Fibroblast of mammary gland (primary cell): Measurements from ENCODE around the gene BCL6B.
"Not testable (repeated sequence)": the region's sequence is repeated elsewhere in the genome, so short reads cannot be mapped to it uniquely, and the experiment has no call there.

ENCODE experiments used
- DNase-seq: peaks from one replicate; pipeline ENCODE4 v3.0.0-alpha.2; 2010; ENCODE audit warnings: low read depth
- H3K4me3 ChIP-seq: 2 replicates; pipeline ENCODE4 v1.5.1; 2011; ENCODE audit warnings: low read depth, mild to moderate bottlenecking, low read length, moderate library complexity; ENCODE audit not compliant: control insufficient read depth
- TF ChIP-seq, protein P1 (sequence below): conservative IDR thresholded peaks from 2 replicates; pipeline ENCODE4 v1.5.1; 2011; ENCODE audit warnings: low read depth, low read length, inconsistent platforms; ENCODE audit not compliant: control insufficient read depth, insufficient read depth

Gene BCL6B

GRCh38 chr17:7047566-7047965 lies 24.7 kb downstream of the BCL6B start:
- TF ChIP-seq, protein P1, sequence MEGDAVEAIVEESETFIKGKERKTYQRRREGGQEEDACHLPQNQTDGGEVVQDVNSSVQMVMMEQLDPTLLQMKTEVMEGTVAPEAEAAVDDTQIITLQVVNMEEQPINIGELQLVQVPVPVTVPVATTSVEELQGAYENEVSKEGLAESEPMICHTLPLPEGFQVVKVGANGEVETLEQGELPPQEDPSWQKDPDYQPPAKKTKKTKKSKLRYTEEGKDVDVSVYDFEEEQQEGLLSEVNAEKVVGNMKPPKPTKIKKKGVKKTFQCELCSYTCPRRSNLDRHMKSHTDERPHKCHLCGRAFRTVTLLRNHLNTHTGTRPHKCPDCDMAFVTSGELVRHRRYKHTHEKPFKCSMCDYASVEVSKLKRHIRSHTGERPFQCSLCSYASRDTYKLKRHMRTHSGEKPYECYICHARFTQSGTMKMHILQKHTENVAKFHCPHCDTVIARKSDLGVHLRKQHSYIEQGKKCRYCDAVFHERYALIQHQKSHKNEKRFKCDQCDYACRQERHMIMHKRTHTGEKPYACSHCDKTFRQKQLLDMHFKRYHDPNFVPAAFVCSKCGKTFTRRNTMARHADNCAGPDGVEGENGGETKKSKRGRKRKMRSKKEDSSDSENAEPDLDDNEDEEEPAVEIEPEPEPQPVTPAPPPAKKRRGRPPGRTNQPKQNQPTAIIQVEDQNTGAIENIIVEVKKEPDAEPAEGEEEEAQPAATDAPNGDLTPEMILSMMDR: no peak
- no peak for DNase-seq
- no peak overlapping the region for H3K4me3 ChIP-seq

DNA sequence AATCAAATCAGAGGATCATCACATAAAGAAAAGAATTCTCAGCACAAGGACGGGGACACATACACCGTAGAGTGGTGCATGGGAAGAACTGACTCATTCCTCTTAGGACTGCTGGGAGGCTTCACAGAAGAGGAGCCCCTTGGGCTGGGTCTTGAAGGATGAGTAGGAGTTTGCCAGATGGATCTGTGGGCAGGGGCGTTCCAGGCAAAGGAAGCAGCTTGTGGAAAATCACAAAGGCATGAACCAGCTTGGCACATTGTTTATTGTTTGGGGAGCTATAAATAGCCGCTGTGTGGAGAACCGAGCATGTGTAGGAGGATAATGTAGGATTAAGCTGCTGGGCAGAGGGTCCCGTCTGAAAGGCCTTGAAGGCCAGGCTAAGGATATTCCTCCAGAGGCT lies 26.1 kb downstream of the BCL6B start:
- no peak for DNase-seq

DNA sequence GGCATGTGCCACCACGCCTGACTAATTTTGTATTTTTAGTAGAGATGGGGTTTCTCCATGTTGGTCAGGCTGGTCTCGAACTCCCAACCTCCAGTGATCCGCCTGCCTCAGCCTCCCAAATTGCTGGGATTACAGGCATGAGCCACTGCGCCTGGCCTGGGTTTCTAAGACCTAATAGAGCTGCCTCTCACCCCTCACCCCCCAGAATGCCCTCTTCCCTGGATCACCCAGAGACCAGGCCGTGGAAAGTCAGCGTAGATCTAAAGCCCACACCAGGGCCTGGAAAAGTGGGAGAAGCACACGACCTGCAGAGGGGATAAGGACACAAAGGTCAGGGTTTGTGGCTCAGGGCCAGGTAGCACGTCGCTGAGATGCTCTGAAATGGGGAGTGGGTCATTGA lies 27.7 kb downstream of the BCL6B start:
- not testable (repeated sequence) for DNase-seq

More for the DNA sequence above, 26.1 kb downstream of the BCL6B start:
- TF ChIP-seq, protein P1: no peak
- H3K4me3 ChIP-seq: no peak overlapping the region

DNA sequence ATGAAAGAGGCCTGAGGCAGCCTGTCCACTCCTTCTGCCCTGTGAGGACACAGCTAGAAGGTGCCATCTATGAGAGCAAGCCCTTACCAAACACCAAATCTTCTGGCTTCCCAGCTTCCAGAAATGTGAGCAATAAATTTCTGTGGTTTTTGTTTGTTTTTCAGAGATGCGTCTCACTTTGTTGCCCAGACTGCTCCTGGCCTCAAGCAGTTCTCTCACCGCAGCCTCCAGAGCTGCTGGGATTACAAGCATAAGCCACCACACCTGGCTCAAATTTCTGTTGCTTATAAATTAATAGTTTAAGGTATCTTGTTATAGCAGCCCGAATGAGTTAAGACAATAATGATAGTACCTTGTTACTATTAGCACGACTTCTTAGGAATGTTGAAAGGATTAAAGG lies 33.5 kb downstream of the BCL6B start:
- no peak overlapping the region for H3K4me3 ChIP-seq
- DNase-seq: no peak
- TF ChIP-seq, protein P1: no peak

More for the DNA sequence above, 27.7 kb downstream of the BCL6B start:
- not testable (repeated sequence) for H3K4me3 ChIP-seq

- no peak overlapping the region for H3K4me3 ChIP-seq
- peak; percentile 44 for DNase-seq
- TF ChIP-seq, protein P1: no peak
Measured at GRCh38 chr17:7058831-7059447, 36.1 kb downstream of the BCL6B start.

- no peak overlapping the region for H3K4me3 ChIP-seq
- DNase-seq: peak; percentile 87
- TF ChIP-seq, protein P1: no peak
Measured at GRCh38 chr17:7060165-7060891, 37.5 kb downstream of the BCL6B start.

DNA sequence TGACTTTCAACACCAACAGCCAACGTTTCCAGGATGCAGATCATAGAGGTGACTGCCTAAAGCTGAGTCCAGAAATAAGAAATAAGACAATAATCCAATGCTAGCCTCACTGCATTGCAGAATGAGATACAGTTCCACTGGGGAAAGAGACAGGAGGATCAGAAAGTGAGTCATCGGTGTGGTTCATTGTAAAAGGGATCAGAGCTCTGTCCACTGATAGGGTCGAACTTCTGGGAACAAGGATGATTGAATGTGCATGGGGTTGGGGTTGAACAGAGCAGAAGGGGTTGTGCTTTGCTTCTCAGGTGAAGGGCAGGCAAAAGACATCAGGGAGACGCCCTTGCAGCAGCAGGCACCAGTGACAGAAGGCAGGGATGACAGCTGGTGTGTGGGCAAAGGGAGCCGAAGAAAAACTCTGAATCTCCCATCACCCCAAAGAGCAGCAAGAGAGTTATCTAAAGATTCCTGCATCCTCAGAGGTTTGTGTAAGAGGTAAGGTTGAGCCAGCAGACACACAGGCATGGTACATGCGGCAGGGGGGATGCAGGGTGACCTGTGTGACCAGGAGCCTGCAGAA lies 40.8 kb downstream of the BCL6B start:
- H3K4me3 ChIP-seq: no peak overlapping the region
- DNase-seq: peak; percentile 38
- TF ChIP-seq, protein P1: no peak
